OCI-LY7 (cell line): ENCODE results near the gene ZC2HC1B. TPM values are rescaled to one million over a fixed set of nuclear protein-coding genes. Genes with fewer than 3 reads are reported as not detected.
"Not testable (repeated sequence)": the region's sequence is repeated elsewhere in the genome, so short reads cannot be mapped to it uniquely, and the experiment has no call there.

Source experiments
- BruUV-seq: library from RNA; stranded (reverse); fragments of 400-500 nt; replicated peaks from 2 replicates; lab custom pipeline; 2021; lab: Mats Ljungman, UMichigan
- CTCF ChIA-PET: fragments of 300-600 bp; sonication (Branson Sonifier 250); formaldehyde crosslinking; loops from one replicate; lab custom pipeline; 2022; ENCODE audit warnings: antibody characterized with exemption; ENCODE audit not compliant: unreplicated experiment; lab: Charles Lee
- POLR2A ChIA-PET: fragments of 300-600 bp; sonication (Branson Sonifier 250); formaldehyde crosslinking; loops from one replicate; lab custom pipeline; 2022; ENCODE audit warnings: antibody characterized with exemption; lab: Charles Lee
- DNase-seq: peaks from one replicate; pipeline ENCODE4 v3.0.0-alpha.2; 2015; ENCODE audit warnings: low spot score
- H2AFZ ChIP-seq: fragments of 200-600 bp; sonication (generic), shearing (Covaris generic); 2 replicates; pipeline ENCODE4 v1.6.1; 2014; ENCODE audit warnings: mild to moderate bottlenecking, antibody characterized with exemption, low read length, moderate library complexity
- H3K27ac ChIP-seq: fragments of 200-600 bp; sonication (generic); 2 replicates; pipeline ENCODE4 v1.5.1; 2014; ENCODE audit warnings: mixed run types, low read depth, mild to moderate bottlenecking, moderate library complexity, low read length, inconsistent platforms; ENCODE audit not compliant: poor library complexity, severe bottlenecking
- H3K36me3 ChIP-seq: fragments of 200-600 bp; sonication (generic); 2 replicates; pipeline ENCODE4 v1.6.1; 2014; ENCODE audit warnings: mild to moderate bottlenecking, antibody characterized with exemption, low read length, moderate library complexity, mixed read lengths; ENCODE audit not compliant: insufficient read depth
- H3K4me1 ChIP-seq: fragments of 200-600 bp; sonication (generic); 2 replicates; pipeline ENCODE4 v1.5.1; 2014; ENCODE audit warnings: mild to moderate bottlenecking, low read length; ENCODE audit not compliant: insufficient read depth, poor library complexity, severe bottlenecking
- H3K4me2 ChIP-seq: fragments of 200-600 bp; sonication (generic); 2 replicates; pipeline ENCODE4 v1.6.1; 2014; ENCODE audit warnings: mild to moderate bottlenecking, low read length
- H3K4me3 ChIP-seq: fragments of 200-600 bp; sonication (generic); 2 replicates; pipeline ENCODE4 v1.5.1; 2014; ENCODE audit warnings: mild to moderate bottlenecking, low read depth, low read length; ENCODE audit not compliant: poor library complexity, severe bottlenecking
- H3K79me2 ChIP-seq: fragments of 200-600 bp; sonication (generic); 2 replicates; pipeline ENCODE4 v1.6.1; 2016; ENCODE audit warnings: low read depth, mild to moderate bottlenecking, low read length, moderate library complexity, mixed read lengths; ENCODE audit not compliant: insufficient read depth
- H3K9me2 ChIP-seq: fragments of 200-600 bp; sonication (generic); 2 replicates; pipeline ENCODE4 v1.6.1; 2016; ENCODE audit warnings: mild to moderate bottlenecking, low read length, mixed read lengths; ENCODE audit not compliant: insufficient read depth
- H3K9me3 ChIP-seq: fragments of 200-600 bp; sonication (generic); 2 replicates; pipeline ENCODE4 v1.6.1; 2014; ENCODE audit warnings: mild to moderate bottlenecking, mixed run types, low read length, mixed read lengths
- H4K20me1 ChIP-seq: fragments of 200-600 bp; sonication (generic); 2 replicates; pipeline ENCODE4 v1.6.1; 2014; ENCODE audit warnings: mild to moderate bottlenecking, antibody characterized with exemption, low read length, moderate library complexity, mixed read lengths; ENCODE audit not compliant: insufficient read depth
- CTCF ChIP-seq: fragments of 200-600 bp; sonication (generic); conservative IDR thresholded peaks from 2 replicates; pipeline ENCODE4 v1.5.1; 2014; ENCODE audit warnings: mild to moderate bottlenecking, antibody characterized with exemption, low read length, moderate library complexity, mixed read lengths
- EZH2phosphoT487 ChIP-seq: fragments of 200-600 bp; sonication (generic); IDR thresholded peaks from 2 replicates; pipeline ENCODE4 v1.6.1; 2018; ENCODE audit warnings: low read depth, borderline replicate concordance, mild to moderate bottlenecking, mixed run types, antibody characterized with exemption, low read length, moderate library complexity, mixed read lengths
- intact Hi-C: fragments of 100-400 bp; cut with micrococcal nuclease; formaldehyde crosslinking; loops from one replicate; pipeline ENCODE4 v1.10.0; 2022; ENCODE audit not compliant: unreplicated experiment
- total RNA-seq, 2 experiments: library from RNA; depleted of rRNA in 1 of 2; stranded (reverse); fragments of >200 nt in 1 of 2; shearing (Covaris generic) in 1 of 2; gene quantifications; 2 replicates each; pipeline ENCODE4 v1.2.3, GENCODE V29; 2014 to 2022

The ZC2HC1B gene
- total RNA-seq, 2 experiments from 2014 or later = not detected

DNA sequence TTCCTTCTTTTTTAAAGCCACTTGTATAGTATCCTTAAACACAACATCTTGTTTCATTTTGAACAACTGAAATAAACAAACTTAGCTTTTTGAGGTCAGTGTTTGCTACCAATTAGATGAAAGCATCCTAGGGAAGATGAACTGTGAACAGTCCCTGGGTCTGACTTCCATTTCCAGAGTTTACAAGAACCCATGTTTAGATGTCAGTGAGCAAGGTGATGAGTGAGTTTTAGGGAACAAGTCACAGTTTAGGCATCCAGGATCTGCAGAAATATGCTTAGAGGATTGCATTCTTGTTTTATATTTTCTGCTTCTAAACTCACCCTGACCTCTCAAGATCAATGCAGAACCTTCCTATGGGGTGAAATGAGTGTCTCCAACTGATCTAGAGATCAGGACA, 3.0 kb downstream of the ZC2HC1B start:
- Histone ChIP-seq H3K27ac (no peak overlapping the region), H3K4me2 (no peak overlapping the region), H3K4me3 (no peak overlapping the region), H2AFZ (no peak overlapping the region), H3K79me2 (no peaks in the 10 kb centered on the region), H4K20me1 (no peaks in the 10 kb centered on the region), H3K9me3 (no peaks in the 10 kb centered on the region), H3K9me2 (no peaks in the 10 kb centered on the region), H3K4me1 (no peaks in the 10 kb centered on the region), H3K36me3 (peaks cover 44% of the 10 kb centered on the region)
- no peak for TF ChIP-seq EZH2phosphoT487
- no peak for TF ChIP-seq CTCF
- no peak for DNase-seq
- intact Hi-C loops = no loop called here
- CTCF ChIA-PET = no interaction called here
- no TSS peak for BruUV-seq
- POLR2A ChIA-PET = no interaction called here

DNA sequence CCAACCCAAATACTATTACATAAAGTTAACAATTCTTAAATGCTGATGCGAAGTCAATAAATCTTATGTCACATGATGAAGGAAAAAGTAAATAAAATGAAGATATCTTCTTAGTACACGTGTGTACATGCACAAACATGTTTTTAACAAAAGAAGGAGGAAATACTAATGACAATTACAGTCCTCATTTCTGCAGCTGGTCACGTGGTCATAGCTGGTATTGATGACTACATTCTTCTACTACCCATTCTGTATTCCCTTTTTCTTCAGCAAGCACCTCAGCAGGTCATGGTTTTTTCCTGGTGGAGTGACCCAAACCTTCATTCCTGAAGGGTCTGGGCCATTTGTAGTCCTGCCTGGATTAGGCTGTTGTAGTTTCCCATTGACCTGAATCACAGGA, 4.5 kb downstream of the ZC2HC1B start:
- DNase-seq, CTCF ChIA-PET, intact Hi-C loops, H4K20me1 ChIP-seq, H3K9me2 ChIP-seq, H3K9me3 ChIP-seq, H3K4me1 ChIP-seq, H3K4me3 ChIP-seq, H2AFZ ChIP-seq, BruUV-seq, H3K79me2 ChIP-seq, POLR2A ChIA-PET, H3K27ac ChIP-seq, H3K4me2 ChIP-seq: not testable (repeated sequence)
- H3K36me3 ChIP-seq = peaks cover 28% of the 10 kb centered on the region

GRCh38 chr6:143871202-143871730, 7.0 kb downstream of the ZC2HC1B start:
- H3K9me2 ChIP-seq, POLR2A ChIA-PET, H3K4me3 ChIP-seq, H3K79me2 ChIP-seq, H4K20me1 ChIP-seq, H2AFZ ChIP-seq, BruUV-seq, CTCF ChIA-PET, H3K4me1 ChIP-seq, H3K27ac ChIP-seq, H3K9me3 ChIP-seq, H3K4me2 ChIP-seq, DNase-seq, intact Hi-C loops, H3K36me3 ChIP-seq: not testable (repeated sequence)

DNA sequence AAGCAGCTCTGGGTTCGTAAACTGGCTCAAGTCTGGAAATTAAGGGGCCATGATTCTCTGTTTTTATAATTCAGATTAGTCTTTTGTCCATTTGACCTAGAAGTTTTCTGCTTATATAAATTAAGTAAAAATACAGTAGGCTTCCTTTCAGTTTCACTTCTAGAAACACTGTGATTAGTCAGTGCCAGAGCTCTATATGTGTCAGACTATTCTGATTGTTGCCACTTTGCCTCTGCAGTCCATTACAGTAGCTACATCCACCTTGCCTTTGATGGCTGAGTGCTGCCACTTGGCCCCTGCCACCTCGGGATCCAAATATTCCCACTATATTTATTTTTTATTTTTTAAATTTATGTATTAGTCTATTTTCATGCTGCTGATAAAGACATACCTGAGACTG, 7.9 kb downstream of the ZC2HC1B start:
- no peak overlapping the region for H3K4me3 ChIP-seq
- BruUV-seq = no TSS peak
- CTCF ChIA-PET = no interaction called here
- no peaks in the 10 kb centered on the region for H3K79me2 ChIP-seq
- H4K20me1 ChIP-seq = no peaks in the 10 kb centered on the region
- H3K27ac ChIP-seq = no peak overlapping the region
- H3K4me1 ChIP-seq = no peaks in the 10 kb centered on the region
- TF ChIP-seq CTCF (no peak), EZH2phosphoT487 (no peak)
- no peaks in the 10 kb centered on the region for H3K36me3 ChIP-seq
- intact Hi-C loops = no loop called here
- H3K4me2 ChIP-seq = no peak overlapping the region
- POLR2A ChIA-PET = no interaction called here
- DNase-seq = no peak
- no peaks in the 10 kb centered on the region for H3K9me2 ChIP-seq
- H2AFZ ChIP-seq = no peak overlapping the region
- no peaks in the 10 kb centered on the region for H3K9me3 ChIP-seq

DNA sequence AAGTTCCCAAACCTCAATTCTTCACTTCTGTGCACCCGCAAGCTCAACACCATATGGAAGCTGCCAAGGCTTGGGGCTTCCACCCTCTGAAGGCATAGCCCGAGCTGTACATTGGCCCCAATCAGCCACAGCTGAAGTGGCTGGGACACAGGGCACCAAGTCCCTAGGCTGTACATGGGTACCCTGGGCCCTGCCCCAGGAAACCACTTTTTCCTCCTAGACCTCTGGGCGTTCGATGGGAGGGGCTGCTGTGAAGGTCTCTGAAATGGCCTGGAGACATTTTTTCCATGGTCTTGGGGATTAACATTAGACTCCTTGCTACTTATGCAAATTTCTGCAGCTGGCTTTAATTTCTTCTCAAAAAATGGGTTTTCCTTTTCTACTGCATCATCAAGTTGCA, 9.3 kb downstream of the ZC2HC1B start:
- CTCF ChIA-PET, H3K4me3 ChIP-seq, H2AFZ ChIP-seq, H3K36me3 ChIP-seq, H3K9me2 ChIP-seq, H3K27ac ChIP-seq, DNase-seq, H3K9me3 ChIP-seq, POLR2A ChIA-PET, H4K20me1 ChIP-seq, H3K4me1 ChIP-seq, intact Hi-C loops, H3K4me2 ChIP-seq, H3K79me2 ChIP-seq, BruUV-seq: not testable (repeated sequence)
